Activated effector memory CD4-positive, alpha-beta T cell treated with anti-CD3 and anti-CD28 coated beads, Interleukin-2, amount 50 U/mL, for 16 hours (primary cell): ENCODE results near the gene LRRC4C.

Experiments used
- DNase-seq: peaks from one replicate; pipeline ENCODE4 v3.0.0-alpha.2; 2020

LRRC4C gene

GRCh38 chr11:40421208-40421981 lies 1038.1 kb downstream of the LRRC4C start:
- DNase-seq, result no peak

GRCh38 chr11:40417627-40418026 lies 1041.8 kb downstream of the LRRC4C start:
- DNase-seq, result no peak

DNA sequence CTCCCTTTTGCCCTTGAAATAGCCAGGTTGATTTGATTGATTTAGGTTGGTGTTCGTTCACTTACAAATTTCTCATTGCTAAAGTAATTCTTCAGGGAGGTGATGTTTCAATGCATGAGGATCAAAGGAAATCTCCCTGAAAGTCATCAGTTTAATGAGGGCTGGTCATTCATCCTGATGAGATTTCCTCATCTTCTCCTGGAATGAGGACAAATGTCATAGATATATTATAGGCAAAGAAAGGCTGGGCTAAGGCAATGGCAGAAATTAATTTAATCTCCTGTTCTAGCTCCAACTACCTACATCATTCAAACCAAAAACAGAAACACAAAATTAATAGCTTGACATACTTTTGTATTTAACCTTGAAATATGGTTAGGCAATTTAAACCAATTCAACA lies 1052.1 kb downstream of the LRRC4C start:
- DNase-seq, result no peak

- no peak for DNase-seq
These were observed 1053.8 kb downstream of the LRRC4C start for GRCh38 chr11:40405614-40406013.

DNA sequence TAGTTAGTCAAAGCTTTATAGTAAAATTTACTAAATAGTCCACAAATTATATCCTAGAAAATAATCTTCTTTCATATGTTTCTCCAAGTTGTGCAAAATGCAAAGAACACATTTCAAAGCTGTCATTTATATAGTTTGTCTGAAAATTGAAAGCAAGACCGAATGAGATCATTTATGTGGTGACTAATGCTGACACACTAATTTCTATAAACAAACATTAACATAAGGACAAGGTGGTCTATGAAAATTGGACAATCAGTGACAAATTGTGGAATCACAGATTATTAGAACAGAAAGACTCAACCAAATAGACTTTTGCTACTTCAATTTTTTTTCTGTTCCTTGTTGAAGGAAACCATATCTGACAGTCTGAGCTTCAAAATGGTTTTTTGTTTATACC lies 1056.1 kb downstream of the LRRC4C start:
- no peak for DNase-seq

- no peak for DNase-seq
These were observed 1058.2 kb downstream of the LRRC4C start for GRCh38 chr11:40401132-40401853.

DNA sequence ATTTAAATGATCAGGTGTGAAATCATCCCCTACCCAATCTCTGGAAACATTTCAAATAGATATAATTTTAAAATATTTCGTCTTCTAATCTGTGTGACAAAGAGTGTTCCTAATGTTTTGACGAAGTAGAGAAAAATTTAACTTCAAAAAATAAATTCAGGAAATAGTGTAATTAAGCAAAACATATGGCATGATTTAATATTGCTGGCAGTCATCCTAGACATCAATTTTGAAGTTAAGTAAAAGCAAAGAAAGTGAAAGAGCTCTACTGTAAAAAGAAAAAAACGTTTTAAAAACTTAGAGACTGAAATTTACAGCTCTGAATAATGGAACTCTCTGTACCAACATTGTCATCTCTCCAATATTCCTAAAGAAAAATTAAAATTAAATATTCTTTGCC lies 1062.3 kb downstream of the LRRC4C start:
- DNase-seq, result no peak

- no peak for DNase-seq
These were observed 1065.9 kb downstream of the LRRC4C start for GRCh38 chr11:40393511-40393910.

DNA sequence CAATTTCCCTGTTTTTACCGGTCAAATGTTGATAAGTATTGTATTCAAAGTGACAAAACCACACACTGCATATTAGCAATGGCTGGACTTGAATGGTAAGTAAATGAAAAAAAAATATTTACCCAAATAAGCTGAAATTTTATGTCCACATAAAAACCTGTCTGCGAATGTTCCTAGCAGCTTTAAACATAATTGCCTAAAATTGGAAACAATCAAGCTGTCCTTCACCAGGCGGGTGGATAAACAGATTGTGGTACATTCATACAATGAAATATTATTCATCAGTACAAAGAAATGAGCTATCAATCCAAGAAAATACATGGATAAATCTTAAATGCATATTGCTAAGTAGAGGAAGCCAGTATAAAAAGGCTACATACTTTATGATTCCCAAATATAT lies 1067.8 kb downstream of the LRRC4C start:
- DNase-seq, result no peak

DNA sequence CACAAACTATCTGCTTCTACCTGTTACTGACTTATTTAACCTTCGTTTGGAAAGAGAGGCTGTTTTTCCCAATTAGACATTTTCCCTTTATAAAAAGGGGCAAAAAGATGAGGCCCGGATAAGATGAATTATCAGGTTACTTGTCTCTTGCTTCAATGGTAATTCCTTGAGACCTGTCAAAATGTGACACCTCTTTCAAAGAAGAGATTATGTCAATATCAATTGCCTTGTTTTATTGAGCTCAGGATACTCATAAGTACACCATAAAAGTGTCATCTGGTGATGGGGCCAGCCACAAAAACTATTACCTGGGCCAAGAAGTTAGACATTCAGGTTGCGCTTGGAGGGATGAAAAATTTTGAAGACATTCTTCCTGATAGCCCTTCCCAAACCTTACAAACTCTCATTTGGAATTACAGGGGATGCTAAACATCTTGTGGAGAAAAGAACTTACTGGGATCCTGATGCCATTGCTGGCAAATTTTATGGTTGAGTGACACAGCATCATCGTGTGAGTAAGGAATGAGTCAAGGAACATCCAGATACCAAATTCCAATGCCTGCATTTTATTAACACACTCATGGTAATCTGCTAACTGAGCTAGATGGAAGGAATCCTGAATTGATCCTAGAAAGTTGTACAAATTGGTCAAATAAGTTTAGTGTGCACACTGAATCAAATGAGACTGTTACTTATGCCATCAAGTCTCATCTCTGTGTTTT lies 1071.2 kb downstream of the LRRC4C start:
- DNase-seq, result no peak

DNA sequence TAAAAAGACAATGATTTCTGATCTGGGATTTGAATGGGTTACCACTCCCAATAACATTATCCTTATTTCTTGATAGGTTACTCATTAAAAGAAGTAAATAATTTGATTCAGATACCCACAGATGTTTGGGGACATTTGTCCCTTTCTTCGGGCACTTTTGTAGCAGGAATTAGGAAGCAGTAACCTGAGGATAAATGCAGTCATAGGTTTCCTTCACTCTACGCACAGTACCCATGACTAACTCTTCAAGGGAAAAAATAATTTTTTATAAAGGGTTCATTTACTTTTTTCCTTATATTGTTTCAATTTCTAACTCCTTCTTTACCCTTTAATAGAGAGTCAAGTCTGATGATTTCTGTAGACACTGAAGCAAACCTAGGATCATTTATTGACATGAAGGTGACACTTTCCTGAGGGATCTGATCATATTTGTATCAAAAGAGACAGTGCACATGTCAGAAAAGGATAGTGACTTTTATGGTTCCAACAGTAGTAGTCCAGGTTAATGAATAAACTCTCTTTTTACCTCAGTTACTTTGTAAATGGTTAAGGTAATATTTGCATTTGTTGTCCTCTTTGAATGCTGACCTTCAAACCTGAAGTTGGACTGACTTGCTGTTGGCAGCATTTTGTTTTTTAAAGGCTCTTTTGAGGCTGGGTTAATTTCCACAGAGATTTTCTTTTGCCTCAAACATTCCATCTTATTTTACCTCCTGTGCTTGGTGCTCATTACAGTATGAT lies 1072.0 kb downstream of the LRRC4C start:
- no peak for DNase-seq

GRCh38 chr11:40384991-40385390 lies 1074.5 kb downstream of the LRRC4C start:
- DNase-seq, result no peak

GRCh38 chr11:40381481-40381880 lies 1078.0 kb downstream of the LRRC4C start:
- DNase-seq, result no peak

DNA sequence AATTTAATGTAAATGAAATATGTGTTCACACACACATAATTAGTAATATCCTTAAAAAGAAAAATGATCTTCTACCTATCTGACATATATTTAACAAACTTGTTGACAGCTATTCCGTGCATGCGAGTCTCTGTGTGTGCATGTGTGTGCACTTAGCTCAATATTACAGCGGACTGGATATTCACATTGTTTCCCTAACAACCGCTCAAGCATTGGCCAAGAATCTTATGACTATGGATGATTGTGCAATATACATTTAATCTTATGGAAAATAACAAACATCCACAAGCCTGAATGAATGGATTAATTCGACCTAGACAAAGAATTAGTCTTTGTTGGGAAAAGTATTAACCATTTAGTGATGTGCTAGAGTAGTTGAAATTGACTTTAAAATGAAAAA lies 1078.6 kb downstream of the LRRC4C start:
- DNase-seq, result no peak

GRCh38 chr11:40376331-40376730 lies 1083.1 kb downstream of the LRRC4C start:
- no peak for DNase-seq

GRCh38 chr11:40370821-40371616 lies 1088.4 kb downstream of the LRRC4C start:
- no peak for DNase-seq

- no peak for DNase-seq
These were observed 1099.2 kb downstream of the LRRC4C start for GRCh38 chr11:40360206-40360798.

- no peak for DNase-seq
These were observed 1105.3 kb downstream of the LRRC4C start for GRCh38 chr11:40354121-40354520.

DNA sequence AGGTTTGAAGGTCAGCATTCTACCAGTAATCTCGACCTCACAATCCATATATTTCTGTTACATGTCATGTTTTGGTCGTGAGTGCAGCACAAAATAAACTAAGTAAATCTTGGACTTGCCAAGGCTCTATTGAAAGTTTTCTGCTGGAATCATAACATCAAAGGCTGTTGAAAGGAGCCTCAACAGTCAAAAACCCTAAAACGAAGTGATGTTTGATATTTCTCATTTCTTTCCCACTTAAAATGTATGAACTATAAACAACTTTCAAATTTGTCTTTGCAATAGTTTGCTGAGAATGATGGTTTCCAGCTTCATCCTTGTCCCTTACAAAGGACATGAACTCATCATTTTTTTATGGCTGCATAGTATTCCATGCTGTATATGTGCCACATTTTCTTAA lies 1118.5 kb downstream of the LRRC4C start:
- no peak for DNase-seq

GRCh38 chr11:40338739-40339138 lies 1120.7 kb downstream of the LRRC4C start:
- no peak for DNase-seq

DNA sequence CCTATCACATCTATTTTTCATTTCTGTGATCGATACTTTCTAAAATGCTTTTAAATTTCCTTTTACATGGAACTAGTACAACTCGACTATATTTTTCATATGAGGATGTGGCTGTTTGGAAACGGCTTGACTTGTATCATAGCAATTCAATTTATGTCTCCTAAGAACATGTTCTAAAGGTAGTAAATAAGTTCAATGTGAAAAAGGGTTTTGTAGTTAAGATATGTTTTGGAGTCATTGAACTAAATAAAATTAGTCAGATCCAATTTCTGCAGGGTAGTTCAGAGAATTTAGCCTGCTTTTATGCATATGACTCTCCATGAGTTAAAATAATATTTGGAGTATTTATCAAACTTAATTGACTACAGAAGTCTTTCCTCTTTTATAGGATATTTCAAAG lies 1121.4 kb downstream of the LRRC4C start:
- DNase-seq, result no peak

- DNase-seq, result no peak
These were observed 1122.3 kb downstream of the LRRC4C start for GRCh38 chr11:40337118-40337517.
